ENCODE data around the gene COPE. TPM values are rescaled to one million over a fixed set of nuclear protein-coding genes. Genes with fewer than 3 reads are reported as not detected.

COPE gene
- total RNA-seq, 1 donor from 2014 or later, result 331 TPM

GRCh38 chr19:18849838-18850400, 69.3 kb downstream of the COPE start:
- TF ChIP-seq CTCF (IDR thresholded peaks at IDR 0.05), result no peak
- Histone ChIP-seq H3K27ac (peak overlapping the region; percentile 81 to 90), H3K4me1 (peaks cover 23 to 43% of the 10 kb centered on the region in 2 donors), H3K36me3 (peaks cover 49% of the 10 kb centered on the region in 2 donors), H3K4me3 (no peak overlapping the region), H3K27me3 (no peaks in the 10 kb centered on the region), H3K9me3 (no peaks in the 10 kb centered on the region)
- DNase-seq (ENCODE audit: low spot score in 2 of 2), result no peak
- intact Hi-C loops (cut with DNase I), result loop anchor here (2.0 to 10.0 kb wide), 3 partner anchors 165 to 393 kb away; partner anchors contain the start of gene CRTC1

Other genes with a start within 250 kb of the COPE start
- 10.0 TPM for gene CRTC1, start 235.7 kb downstream of the COPE start, total RNA-seq
- gene COMP, start 128.1 kb downstream of the COPE start, total RNA-seq, result 5.0 TPM
- 225 TPM for gene UPF1, start 87.4 kb downstream of the COPE start, total RNA-seq
- not detected for gene CERS1, start 23.2 kb downstream of the COPE start, total RNA-seq
- 51.6 TPM for gene DDX49, start 328 bp upstream of the COPE start, total RNA-seq
- gene HOMER3, start 21.8 kb upstream of the COPE start, total RNA-seq, result 93.0 TPM
- 23.6 TPM for gene SUGP2, start 114.1 kb upstream of the COPE start, total RNA-seq
- 34.7 TPM for gene ARMC6, start 114.2 kb upstream of the COPE start, total RNA-seq
- gene SLC25A42, start 144.6 kb upstream of the COPE start, total RNA-seq, result 8.9 TPM
- 14.5 TPM for gene TMEM161A, start 219.1 kb upstream of the COPE start, total RNA-seq